Osteoblast (primary cell): ENCODE data around the gene ARHGAP31. TPM values are rescaled to one million over a fixed set of nuclear protein-coding genes. Genes with fewer than 3 reads are reported as not detected.

Experiments used
- DNase-seq: peaks from one replicate; pipeline ENCODE4 v3.0.0; 2011; ENCODE audit warnings: low spot score, mixed read lengths; ENCODE audit not compliant: insufficient read length; ENCODE audit errors: missing footprints
- H2AFZ ChIP-seq: 2 replicates; pipeline ENCODE4 v1.6.0; 2011; ENCODE audit warnings: mild to moderate bottlenecking, low read length
- H3K27ac ChIP-seq: 2 replicates; pipeline ENCODE4 v1.5.1; 2011; ENCODE audit warnings: mild to moderate bottlenecking, low read depth, low read length, moderate library complexity
- H3K27me3 ChIP-seq: 2 replicates; pipeline ENCODE4 v1.6.0; 2012; ENCODE audit warnings: mild to moderate bottlenecking, control low read depth, inconsistent platforms, low read length, moderate library complexity; ENCODE audit not compliant: insufficient read depth
- H3K36me3 ChIP-seq: 2 replicates; pipeline ENCODE4 v1.5.1; 2011; ENCODE audit warnings: mild to moderate bottlenecking, low read length, control low read depth, moderate library complexity; ENCODE audit not compliant: insufficient read depth
- H3K4me1 ChIP-seq: 2 replicates; pipeline ENCODE4 v1.5.1; 2011; ENCODE audit warnings: mild to moderate bottlenecking, low read length, control low read depth, moderate library complexity; ENCODE audit not compliant: insufficient read depth
- H3K4me2 ChIP-seq: 2 replicates; pipeline ENCODE4 v1.6.0; 2011; ENCODE audit warnings: mild to moderate bottlenecking, low read length; ENCODE audit not compliant: insufficient read depth
- H3K4me3 ChIP-seq: fragments of 200-600 bp; sonication (generic); 3 replicates; pipeline ENCODE4 v1.5.1; 2012; ENCODE audit warnings: mild to moderate bottlenecking, low read length, inconsistent platforms; ENCODE audit not compliant: insufficient read depth
- H3K79me2 ChIP-seq: 2 replicates; pipeline ENCODE4 v1.6.0; 2012; ENCODE audit warnings: mild to moderate bottlenecking, low read length, control low read depth, inconsistent platforms; ENCODE audit not compliant: insufficient read depth
- H3K9me3 ChIP-seq: 2 replicates; pipeline ENCODE4 v1.5.1; 2011; ENCODE audit warnings: low read depth, low read length, control low read depth
- H4K20me1 ChIP-seq: 2 replicates; pipeline ENCODE4 v1.6.0; 2012; ENCODE audit warnings: mild to moderate bottlenecking, low read length, control low read depth; ENCODE audit not compliant: insufficient read depth
- CTCF ChIP-seq: IDR thresholded peaks from 2 replicates; pipeline ENCODE4 v1.5.1; 2011; ENCODE audit warnings: mild to moderate bottlenecking, low read depth, low read length, moderate library complexity; ENCODE audit errors: extremely low read depth
- total RNA-seq: library from RNA; depleted of rRNA; stranded (reverse); fragments of >200 nt; gene quantifications from 2 replicates; pipeline ENCODE4 v1.2.3, GENCODE V29; 2012

The ARHGAP31 gene
- total RNA-seq, 1 donor = 56.5 TPM

GRCh38 chr3:119420196-119420595, 126.0 kb downstream of the ARHGAP31 start:
- H3K27me3 ChIP-seq = no peaks in the 10 kb centered on the region
- no peak overlapping the region for H3K4me2 ChIP-seq
- H3K27ac ChIP-seq = no peak overlapping the region
- DNase-seq = no peak
- H3K36me3 ChIP-seq = peaks cover 28% of the 10 kb centered on the region
- no peaks in the 10 kb centered on the region for H3K4me1 ChIP-seq
- H3K79me2 ChIP-seq = no peaks in the 10 kb centered on the region
- H4K20me1 ChIP-seq = no peaks in the 10 kb centered on the region
- H3K9me3 ChIP-seq = no peaks in the 10 kb centered on the region
- H2AFZ ChIP-seq = no peak overlapping the region
- H3K4me3 ChIP-seq = no peak overlapping the region
- TF ChIP-seq CTCF = no peak

- H3K27ac ChIP-seq = no peak overlapping the region
- no peak for TF ChIP-seq CTCF
- H3K4me3 ChIP-seq = no peak overlapping the region
These were observed 133.5 kb downstream of the ARHGAP31 start for GRCh38 chr3:119427669-119428068.

GRCh38 chr3:119428538-119428937, 134.4 kb downstream of the ARHGAP31 start:
- Histone ChIP-seq H3K4me3 (no peak overlapping the region), H3K27me3 (no peaks in the 10 kb centered on the region), H3K4me2 (no peak overlapping the region), H2AFZ (no peak overlapping the region), H3K36me3 (peaks cover 55% of the 10 kb centered on the region), H3K79me2 (no peaks in the 10 kb centered on the region), H3K9me3 (no peaks in the 10 kb centered on the region), H3K27ac (no peak overlapping the region), H3K4me1 (no peaks in the 10 kb centered on the region), H4K20me1 (peaks cover 8% of the 10 kb centered on the region)
- no peak for TF ChIP-seq CTCF
- DNase-seq = no peak

More at GRCh38 chr3:119427669-119428068, 133.5 kb downstream of the ARHGAP31 start:
- no peak for DNase-seq
- no peaks in the 10 kb centered on the region for H3K27me3 ChIP-seq
- no peak overlapping the region for H3K4me2 ChIP-seq
- H3K79me2 ChIP-seq = no peaks in the 10 kb centered on the region
- H2AFZ ChIP-seq = no peak overlapping the region
- peaks cover 3% of the 10 kb centered on the region for H4K20me1 ChIP-seq
- H3K9me3 ChIP-seq = no peaks in the 10 kb centered on the region
- no peaks in the 10 kb centered on the region for H3K4me1 ChIP-seq
- peaks cover 47% of the 10 kb centered on the region for H3K36me3 ChIP-seq

- no peak overlapping the region for H3K27ac ChIP-seq
- no peaks in the 10 kb centered on the region for H3K27me3 ChIP-seq
- no peak overlapping the region for H3K4me2 ChIP-seq
- peaks cover 8% of the 10 kb centered on the region for H4K20me1 ChIP-seq
- no peak overlapping the region for H2AFZ ChIP-seq
- no peak for TF ChIP-seq CTCF
- DNase-seq = no peak
- H3K4me3 ChIP-seq = no peak overlapping the region
- no peaks in the 10 kb centered on the region for H3K9me3 ChIP-seq
- H3K4me1 ChIP-seq = no peaks in the 10 kb centered on the region
- H3K36me3 ChIP-seq = peaks cover 93% of the 10 kb centered on the region
- no peaks in the 10 kb centered on the region for H3K79me2 ChIP-seq
These were observed 139.6 kb downstream of the ARHGAP31 start for GRCh38 chr3:119433613-119434325.
